GM12878 (cell line): Measurements from ENCODE around the gene PDGFC.

ENCODE experiments used
- CBFB ChIP-seq: IDR thresholded peaks from 2 replicates; pipeline ENCODE4 v1.6.1; 2016; ENCODE audit warnings: antibody characterized with exemption, low read depth
- CEBPB ChIP-seq, 2 experiments: fragments of 150-350 bp in 1 of 2; IDR thresholded peaks; 2 replicates each; pipeline ENCODE4 v1.6.1; 2012 to 2014; ENCODE audit warnings: low read depth in 2 of 2, low read length in 2 of 2, borderline replicate concordance in 1 of 2, inconsistent platforms in 1 of 2
- CEBPZ ChIP-seq: fragments of 150-350 bp; IDR thresholded peaks from 2 replicates; pipeline ENCODE4 v1.6.1; 2016; ENCODE audit warnings: low read depth, low read length
- CHD4 ChIP-seq: fragments of 200-600 bp; sonication (generic); IDR thresholded peaks from 2 replicates; pipeline ENCODE4 v1.6.1; 2016; ENCODE audit warnings: mild to moderate bottlenecking
- CTCF ChIP-seq, 3 experiments: IDR thresholded peaks in 2 of 3; conservative IDR thresholded peaks in 1 of 3; 2 replicates each; pipeline ENCODE4 v1.5.1; 2011; ENCODE audit warnings: low read depth in 3 of 3, low read length in 3 of 3, mild to moderate bottlenecking in 3 of 3, control low read depth in 2 of 3, moderate library complexity in 2 of 3, inconsistent platforms in 1 of 3, mixed read lengths in 1 of 3; ENCODE audit not compliant: control insufficient read depth in 2 of 3, insufficient read depth in 1 of 3; ENCODE audit errors: extremely low read depth in 1 of 3
- DPF2 ChIP-seq: fragments of 450-650 bp; IDR thresholded peaks from 2 replicates; pipeline ENCODE4 v1.6.1; 2017; ENCODE audit warnings: mild to moderate bottlenecking
- EP300 ChIP-seq, 2 experiments: fragments of 150-350 bp in 1 of 2; IDR thresholded peaks; 2 replicates each; pipeline ENCODE4 v1.6.1; 2011 to 2012; ENCODE audit warnings: low read depth in 2 of 2, low read length in 2 of 2, borderline replicate concordance in 1 of 2, improper control_type of control experiment in 1 of 2, inconsistent platforms in 1 of 2; ENCODE audit not compliant: control insufficient read depth in 1 of 2
- GABPA ChIP-seq: IDR thresholded peaks from 2 replicates; pipeline ENCODE4 v1.6.1; 2014; ENCODE audit warnings: antibody characterized with exemption, low read depth, mild to moderate bottlenecking, inconsistent platforms
- HDGF ChIP-seq: fragments of 450-650 bp; IDR thresholded peaks from 2 replicates; pipeline ENCODE4 v1.6.1; 2016; ENCODE audit warnings: antibody characterized with exemption
- MAX ChIP-seq: IDR thresholded peaks from 2 replicates; pipeline ENCODE4 v1.6.1; 2012; ENCODE audit warnings: low read depth, low read length, improper control_type of control experiment
- POLR2A ChIP-seq: IDR thresholded peaks from 2 replicates; pipeline ENCODE4 v1.6.1; 2011; ENCODE audit warnings: low read depth, mild to moderate bottlenecking, low read length
- POLR2AphosphoS5 ChIP-seq: IDR thresholded peaks from 2 replicates; pipeline ENCODE4 v1.6.1; 2011; ENCODE audit warnings: mild to moderate bottlenecking, low read length, inconsistent platforms
- SP1 ChIP-seq: IDR thresholded peaks from one replicate; pipeline ENCODE4 v1.6.1; 2011; ENCODE audit warnings: low read depth, low read length
- ZNF274 ChIP-seq: IDR thresholded peaks from one replicate; pipeline ENCODE4 v1.8.0; 2011; ENCODE audit not compliant: insufficient read length, insufficient read depth

GRCh38 chr4:156909010-156909409 lies 62.6 kb downstream of the PDGFC start:
- TF ChIP-seq CTCF (IDR thresholded peaks at IDR 0.05 in 2 of 3, conservative IDR thresholded peaks at IDR 0.05 in 1 of 3; ENCODE audit: control insufficient read depth in 2 of 3, extremely low read depth in 1 of 3, insufficient read depth in 1 of 3, low read depth in 3 of 3, low read length in 3 of 3) (no peak), ZNF274 (no peak), CEBPZ (no peak), CHD4 (no peak), HDGF (no peak), MAX (no peak), EP300 (IDR thresholded peaks at IDR 0.05; ENCODE audit: borderline replicate concordance in 1 of 2, control insufficient read depth in 1 of 2, low read depth in 2 of 2, low read length in 2 of 2) (no peak), DPF2 (no peak), SP1 (no peak), POLR2AphosphoS5 (no peak), GABPA (no peak), CBFB (no peak), POLR2A (no peak), CEBPB (IDR thresholded peaks at IDR 0.05; ENCODE audit: borderline replicate concordance in 1 of 2, low read depth in 2 of 2, low read length in 2 of 2) (no peak)
